Measurements from ENCODE around the gene FMN2.

Gene FMN2

GRCh38 chr1:240091614-240092300, at the start of gene FMN2:
FMN2 (plus strand) TSS chr1:240091883; CDS start chr1:240092110, 227 bp downstream.
- TF ChIP-seq, protein P1, sequence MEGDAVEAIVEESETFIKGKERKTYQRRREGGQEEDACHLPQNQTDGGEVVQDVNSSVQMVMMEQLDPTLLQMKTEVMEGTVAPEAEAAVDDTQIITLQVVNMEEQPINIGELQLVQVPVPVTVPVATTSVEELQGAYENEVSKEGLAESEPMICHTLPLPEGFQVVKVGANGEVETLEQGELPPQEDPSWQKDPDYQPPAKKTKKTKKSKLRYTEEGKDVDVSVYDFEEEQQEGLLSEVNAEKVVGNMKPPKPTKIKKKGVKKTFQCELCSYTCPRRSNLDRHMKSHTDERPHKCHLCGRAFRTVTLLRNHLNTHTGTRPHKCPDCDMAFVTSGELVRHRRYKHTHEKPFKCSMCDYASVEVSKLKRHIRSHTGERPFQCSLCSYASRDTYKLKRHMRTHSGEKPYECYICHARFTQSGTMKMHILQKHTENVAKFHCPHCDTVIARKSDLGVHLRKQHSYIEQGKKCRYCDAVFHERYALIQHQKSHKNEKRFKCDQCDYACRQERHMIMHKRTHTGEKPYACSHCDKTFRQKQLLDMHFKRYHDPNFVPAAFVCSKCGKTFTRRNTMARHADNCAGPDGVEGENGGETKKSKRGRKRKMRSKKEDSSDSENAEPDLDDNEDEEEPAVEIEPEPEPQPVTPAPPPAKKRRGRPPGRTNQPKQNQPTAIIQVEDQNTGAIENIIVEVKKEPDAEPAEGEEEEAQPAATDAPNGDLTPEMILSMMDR (IDR thresholded peaks at IDR 0.05; ENCODE audit: insufficient read depth, low read depth, low read length, missing control alignments), result no peak
- H3K4me3 ChIP-seq (ENCODE audit: low read length), result no peak within 1 kb of the TSS
- no peak for DNase-seq (ENCODE audit: low read depth)

DNA sequence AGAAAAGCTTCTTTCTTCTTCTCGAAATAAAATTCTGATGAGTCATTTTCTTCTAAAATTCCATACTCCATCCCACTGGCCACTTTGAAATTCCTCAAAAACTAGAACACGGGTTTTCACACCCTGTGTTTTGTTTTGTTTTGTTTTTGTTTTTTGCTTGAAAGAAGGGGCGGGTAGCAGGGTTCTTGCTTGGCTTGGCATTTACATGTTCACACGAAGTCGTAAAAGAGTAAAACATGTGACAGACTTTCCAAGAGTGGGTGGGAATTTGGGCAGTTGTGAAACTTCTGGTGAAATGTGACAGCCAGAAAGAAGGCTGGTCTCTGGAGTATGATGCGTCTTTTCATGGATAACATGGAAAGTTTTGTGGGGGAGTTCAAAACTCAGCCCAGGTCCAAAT, 47.1 kb upstream of the FMN2 start:
- H3K4me3 ChIP-seq (ENCODE audit: low read length), result no peak overlapping the region
- TF ChIP-seq, protein P1 (IDR thresholded peaks at IDR 0.05; ENCODE audit: insufficient read depth, low read depth, low read length, missing control alignments), result no peak
- DNase-seq (ENCODE audit: low read depth), result no peak

- H3K4me3 ChIP-seq (ENCODE audit: low read length), result no peak overlapping the region
- TF ChIP-seq, protein P1 (IDR thresholded peaks at IDR 0.05; ENCODE audit: insufficient read depth, low read depth, low read length, missing control alignments), result no peak
- no peak for DNase-seq (ENCODE audit: low read depth)
Observed at GRCh38 chr1:240046000-240046399, 45.7 kb upstream of the FMN2 start.

GRCh38 chr1:240054109-240054701, 37.5 kb upstream of the FMN2 start:
- H3K4me3 ChIP-seq (ENCODE audit: low read length), result no peak overlapping the region
- TF ChIP-seq, protein P1 (IDR thresholded peaks at IDR 0.05; ENCODE audit: insufficient read depth, low read depth, low read length, missing control alignments), result no peak
- DNase-seq (ENCODE audit: low read depth), result no peak

GRCh38 chr1:240055936-240056335, 35.7 kb upstream of the FMN2 start:
- no peak for DNase-seq (ENCODE audit: low read depth)
- no peak overlapping the region for H3K4me3 ChIP-seq (ENCODE audit: low read length)
- TF ChIP-seq, protein P1 (IDR thresholded peaks at IDR 0.05; ENCODE audit: insufficient read depth, low read depth, low read length, missing control alignments), result no peak

DNA sequence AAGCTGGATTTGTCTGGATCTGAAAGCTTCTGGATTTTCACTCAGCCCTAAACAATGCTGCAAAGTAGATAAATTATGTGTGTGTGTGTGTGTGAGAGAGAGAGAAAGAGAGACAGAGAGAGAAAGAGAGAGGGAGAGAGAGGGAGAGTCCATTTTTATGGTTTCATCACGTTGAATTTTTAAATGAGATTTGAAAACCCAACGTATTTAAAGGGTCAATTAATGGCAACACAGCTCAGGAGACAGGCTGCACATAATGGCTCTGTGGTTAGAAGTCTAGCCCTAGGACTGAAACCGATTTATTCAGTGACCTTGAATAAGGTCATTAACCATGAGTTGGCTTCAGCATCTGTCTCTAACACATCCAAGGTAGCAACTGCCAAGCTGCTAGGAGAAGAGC, 35.3 kb upstream of the FMN2 start:
- TF ChIP-seq, protein P1 (IDR thresholded peaks at IDR 0.05; ENCODE audit: insufficient read depth, low read depth, low read length, missing control alignments), result no peak
- no peak overlapping the region for H3K4me3 ChIP-seq (ENCODE audit: low read length)
- DNase-seq (ENCODE audit: low read depth), result no peak

DNA sequence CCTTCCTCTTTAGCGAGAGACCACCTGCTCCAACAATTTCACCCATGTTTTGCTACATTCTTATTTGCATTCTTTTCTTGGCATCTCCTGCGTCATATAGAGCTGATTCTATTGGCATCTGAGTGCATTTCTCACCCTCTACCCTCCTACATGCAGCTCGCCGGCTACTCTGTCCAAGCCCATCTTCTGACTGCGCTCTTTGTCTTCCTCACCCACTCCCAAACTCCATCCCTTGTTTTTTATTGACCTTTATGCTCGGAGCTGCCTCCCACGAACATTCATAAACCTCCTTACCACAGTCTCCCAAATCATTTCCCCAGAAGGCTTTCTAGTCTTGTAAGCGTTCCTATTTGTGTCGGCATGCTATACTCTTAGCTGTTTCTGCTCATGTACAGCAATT, 33.6 kb upstream of the FMN2 start:
- no peak for DNase-seq (ENCODE audit: low read depth)
- TF ChIP-seq, protein P1 (IDR thresholded peaks at IDR 0.05; ENCODE audit: insufficient read depth, low read depth, low read length, missing control alignments), result no peak
- H3K4me3 ChIP-seq (ENCODE audit: low read length), result no peak overlapping the region
